ENCODE results near the gene TTBK1.

Gene TTBK1

GRCh38 chr6:43254846-43255245 lies 11.6 kb downstream of the TTBK1 start:
- Mint-ChIP-seq H3K27ac (no peak overlapping the region), H3K9me3 (no peaks in the 10 kb centered on the region), H3K36me3 (ENCODE audit: low read depth) (no peaks in the 10 kb centered on the region), H3K4me1 (ENCODE audit: low read depth) (peaks cover 19% of the 10 kb centered on the region), H3K4me3 (no peak overlapping the region), H3K27me3 (peaks cover 52% of the 10 kb centered on the region)
- intact Hi-C loops (cut with micrococcal nuclease), result no loop called here

DNA sequence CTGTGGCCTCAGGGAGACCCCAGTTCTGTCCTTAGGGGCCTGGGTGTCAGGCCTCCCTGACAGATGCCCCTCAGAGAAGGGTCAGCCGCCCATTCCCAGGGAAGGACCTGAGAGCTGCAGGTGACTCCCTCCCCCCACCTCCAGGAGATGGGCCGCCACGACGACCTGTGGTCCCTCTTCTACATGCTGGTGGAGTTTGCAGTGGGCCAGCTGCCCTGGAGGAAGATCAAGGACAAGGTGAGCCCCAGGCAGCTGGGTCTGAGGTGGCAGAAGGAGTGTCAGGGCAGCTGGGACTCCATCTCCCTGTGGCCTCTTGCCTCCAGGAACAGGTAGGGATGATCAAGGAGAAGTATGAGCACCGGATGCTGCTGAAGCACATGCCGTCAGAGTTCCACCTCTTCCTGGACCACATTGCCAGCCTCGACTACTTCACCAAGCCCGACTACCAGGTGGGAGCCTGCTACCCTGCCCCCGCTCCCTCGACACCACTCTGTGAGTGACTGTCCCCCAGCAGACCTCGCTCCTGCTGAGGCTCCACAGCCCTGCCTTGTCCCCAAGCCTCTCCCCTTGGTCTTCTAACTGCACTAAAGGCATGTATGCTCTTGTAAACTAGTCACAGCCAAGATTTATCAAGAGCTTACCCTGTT lies 12.2 kb downstream of the TTBK1 start:
- H3K4me1 Mint-ChIP-seq (ENCODE audit: low read depth), result peaks cover 19% of the 10 kb centered on the region
- H3K27ac Mint-ChIP-seq, result no peak overlapping the region
- H3K36me3 Mint-ChIP-seq (ENCODE audit: low read depth), result no peaks in the 10 kb centered on the region
- H3K9me3 Mint-ChIP-seq, result no peaks in the 10 kb centered on the region
- intact Hi-C loops (cut with micrococcal nuclease), result no loop called here
- peaks cover 51% of the 10 kb centered on the region for H3K27me3 Mint-ChIP-seq
- no peak overlapping the region for H3K4me3 Mint-ChIP-seq

DNA sequence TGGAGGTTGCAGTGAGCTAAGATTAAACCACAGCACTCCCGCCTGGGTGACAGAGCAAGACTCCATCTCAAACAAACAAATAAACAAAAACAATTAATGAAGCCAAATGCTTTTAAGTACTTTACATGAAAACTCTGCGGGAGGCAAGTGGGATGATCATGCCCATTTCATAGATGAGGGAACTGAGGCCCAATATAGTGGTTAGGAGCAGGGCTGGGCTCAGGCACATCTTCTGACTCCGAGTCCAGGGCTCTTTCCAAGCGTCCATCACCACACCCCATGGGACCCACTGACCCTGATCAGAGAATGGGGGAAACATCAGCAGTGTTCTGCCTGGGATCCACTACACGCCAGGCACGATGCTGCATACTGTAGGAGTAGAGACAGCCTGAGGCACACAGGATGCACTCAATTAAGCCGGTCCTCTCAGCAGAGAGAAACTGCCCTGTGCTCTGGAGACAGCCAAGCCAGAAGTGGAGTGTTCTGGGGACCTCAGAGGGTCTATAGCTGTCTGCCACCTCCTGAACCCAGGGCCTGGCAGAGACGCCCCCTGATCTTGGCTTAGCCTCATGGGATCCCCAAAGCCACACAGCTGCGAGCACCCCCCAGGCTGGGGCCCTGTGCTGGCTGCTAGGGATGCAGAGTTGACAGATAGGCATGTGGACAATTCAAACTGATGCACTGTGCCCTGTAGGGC lies 13.5 kb downstream of the TTBK1 start:
- no peaks in the 10 kb centered on the region for H3K36me3 Mint-ChIP-seq (ENCODE audit: low read depth)
- H3K4me3 Mint-ChIP-seq, result no peak overlapping the region
- intact Hi-C loops (cut with micrococcal nuclease), result no loop called here
- no peaks in the 10 kb centered on the region for H3K9me3 Mint-ChIP-seq
- H3K4me1 Mint-ChIP-seq (ENCODE audit: low read depth), result peaks cover 9% of the 10 kb centered on the region
- peaks cover 38% of the 10 kb centered on the region for H3K27me3 Mint-ChIP-seq
- H3K27ac Mint-ChIP-seq, result no peak overlapping the region

- H3K4me1 Mint-ChIP-seq (ENCODE audit: low read depth), result peaks cover 9% of the 10 kb centered on the region
- H3K27me3 Mint-ChIP-seq, result peaks cover 31% of the 10 kb centered on the region
- H3K27ac Mint-ChIP-seq, result no peak overlapping the region
- H3K36me3 Mint-ChIP-seq (ENCODE audit: low read depth), result no peaks in the 10 kb centered on the region
- intact Hi-C loops (cut with micrococcal nuclease), result no loop called here
- no peaks in the 10 kb centered on the region for H3K9me3 Mint-ChIP-seq
- H3K4me3 Mint-ChIP-seq, result no peak overlapping the region
Measured at GRCh38 chr6:43257367-43258145, 14.3 kb downstream of the TTBK1 start.

- intact Hi-C loops (cut with micrococcal nuclease), result no loop called here
- H3K27me3 Mint-ChIP-seq, result peaks cover 25% of the 10 kb centered on the region
- H3K36me3 Mint-ChIP-seq (ENCODE audit: low read depth), result no peaks in the 10 kb centered on the region
- peaks cover 9% of the 10 kb centered on the region for H3K4me1 Mint-ChIP-seq (ENCODE audit: low read depth)
- no peaks in the 10 kb centered on the region for H3K9me3 Mint-ChIP-seq
- no peak overlapping the region for H3K27ac Mint-ChIP-seq
- H3K4me3 Mint-ChIP-seq, result no peak overlapping the region
Measured at GRCh38 chr6:43258180-43258579, 14.9 kb downstream of the TTBK1 start.

DNA sequence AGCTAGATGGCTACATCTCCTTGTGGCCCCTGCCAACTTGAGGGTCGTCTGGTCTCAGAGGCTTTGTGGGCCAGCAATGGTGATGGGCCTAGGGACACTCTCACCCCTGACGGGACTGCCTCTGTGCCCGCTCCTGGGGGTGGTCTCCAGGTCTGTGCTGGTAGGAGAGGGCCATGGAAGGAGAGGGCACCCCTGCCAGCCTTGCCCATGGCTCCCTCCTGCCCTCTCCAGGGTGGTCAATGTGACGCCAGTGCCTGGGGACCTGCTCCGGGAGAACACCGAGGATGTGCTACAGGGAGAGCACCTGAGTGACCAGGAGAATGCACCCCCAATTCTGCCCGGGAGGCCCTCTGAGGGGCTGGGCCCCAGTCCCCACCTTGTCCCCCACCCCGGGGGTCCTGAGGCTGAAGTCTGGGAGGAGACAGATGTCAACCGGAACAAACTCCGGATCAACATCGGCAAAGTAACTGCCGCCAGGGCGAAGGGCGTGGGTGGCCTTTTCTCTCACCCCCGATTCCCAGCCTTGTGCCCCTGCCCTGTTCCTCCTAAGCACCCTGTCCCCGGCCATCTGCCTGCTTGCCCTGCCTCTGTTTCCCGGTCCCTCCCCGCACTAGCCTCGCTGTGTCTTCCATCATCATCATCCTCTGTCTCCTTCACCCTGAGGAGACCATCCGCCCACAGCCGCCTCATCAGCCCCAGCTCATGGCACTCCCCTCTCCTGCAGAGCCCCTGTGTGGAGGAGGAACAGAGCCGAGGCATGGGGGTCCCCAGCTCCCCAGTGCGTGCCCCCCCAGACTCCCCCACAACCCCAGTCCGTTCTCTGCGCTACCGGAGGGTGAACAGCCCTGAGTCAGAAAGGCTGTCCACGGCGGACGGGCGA lies 15.8 kb downstream of the TTBK1 start:
- H3K4me1 Mint-ChIP-seq (ENCODE audit: low read depth), result peaks cover 12% of the 10 kb centered on the region
- no peak overlapping the region for H3K27ac Mint-ChIP-seq
- intact Hi-C loops (cut with micrococcal nuclease), result no loop called here
- H3K27me3 Mint-ChIP-seq, result peaks cover 20% of the 10 kb centered on the region
- no peaks in the 10 kb centered on the region for H3K36me3 Mint-ChIP-seq (ENCODE audit: low read depth)
- H3K9me3 Mint-ChIP-seq, result no peaks in the 10 kb centered on the region
- H3K4me3 Mint-ChIP-seq, result no peak overlapping the region

- Mint-ChIP-seq H3K27me3 (peaks cover 15% of the 10 kb centered on the region), H3K4me3 (no peak overlapping the region), H3K27ac (no peak overlapping the region), H3K9me3 (no peaks in the 10 kb centered on the region), H3K4me1 (ENCODE audit: low read depth) (peaks cover 12% of the 10 kb centered on the region), H3K36me3 (ENCODE audit: low read depth) (no peaks in the 10 kb centered on the region)
- intact Hi-C loops (cut with micrococcal nuclease), result no loop called here
Measured at GRCh38 chr6:43260791-43261190, 17.5 kb downstream of the TTBK1 start.

DNA sequence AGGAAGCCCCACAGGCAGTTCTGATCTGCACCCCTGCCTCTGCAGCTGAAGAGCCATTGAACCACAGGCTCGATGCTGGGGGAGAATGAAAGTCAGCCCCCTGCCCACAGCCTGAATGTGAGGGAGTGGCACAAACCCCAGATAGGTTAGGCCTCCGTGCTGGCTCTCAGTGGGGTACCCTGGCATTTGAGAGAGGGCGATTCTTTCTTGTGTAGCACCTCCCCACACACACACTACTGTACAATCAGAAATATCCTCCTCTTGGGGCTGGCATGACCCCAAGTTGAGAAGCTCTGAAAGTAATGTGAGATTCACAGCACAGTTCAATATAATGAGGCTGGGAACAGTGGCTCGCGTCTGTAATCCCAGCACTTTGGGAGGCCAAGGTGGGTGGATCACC lies 17.9 kb downstream of the TTBK1 start:
- Mint-ChIP-seq H3K36me3 (ENCODE audit: low read depth) (no peaks in the 10 kb centered on the region), H3K27ac (no peak overlapping the region), H3K9me3 (no peaks in the 10 kb centered on the region), H3K4me1 (ENCODE audit: low read depth) (peaks cover 12% of the 10 kb centered on the region), H3K27me3 (peaks cover 14% of the 10 kb centered on the region), H3K4me3 (no peak overlapping the region)
- intact Hi-C loops (cut with micrococcal nuclease), result no loop called here

DNA sequence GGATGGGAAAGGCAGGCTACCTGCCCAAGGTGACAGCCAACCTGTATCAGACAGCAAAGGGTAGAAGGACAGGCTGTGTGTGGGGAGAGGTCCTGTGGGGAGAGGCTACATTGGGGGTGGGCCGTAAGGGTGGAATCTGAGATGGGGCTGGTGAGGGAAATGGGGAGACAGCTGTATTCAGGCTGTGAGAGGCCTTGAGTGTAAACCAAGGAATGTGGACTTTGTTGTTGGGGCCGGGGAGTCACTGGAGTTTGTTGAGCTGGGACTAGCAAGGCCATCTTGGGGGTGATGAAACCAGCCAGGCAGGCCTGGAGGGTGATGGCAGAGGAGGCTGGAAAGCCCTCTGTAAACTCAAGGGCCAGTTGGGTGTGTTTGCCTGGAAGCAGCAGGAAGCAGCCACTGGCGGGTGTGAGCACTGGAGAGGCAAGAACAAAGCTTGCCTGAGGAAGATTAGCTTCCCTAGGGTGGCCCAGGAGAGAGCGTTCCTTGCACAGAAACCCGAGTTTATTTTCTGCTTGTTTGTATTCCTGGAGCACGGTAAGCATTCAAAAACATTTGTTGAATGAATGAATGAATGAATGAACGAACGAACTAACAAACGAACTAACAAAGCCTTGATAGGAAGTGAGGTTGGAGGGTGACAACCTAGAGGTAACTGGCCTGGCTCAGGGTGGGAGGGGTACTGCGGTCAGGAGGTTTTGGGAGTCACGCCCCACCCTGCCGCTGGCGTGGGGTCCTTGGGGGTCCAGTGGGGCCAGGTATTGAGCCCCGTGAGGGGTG lies 18.9 kb downstream of the TTBK1 start:
- no peaks in the 10 kb centered on the region for H3K36me3 Mint-ChIP-seq (ENCODE audit: low read depth)
- intact Hi-C loops (cut with micrococcal nuclease), result loop anchor here (2.0 kb wide), 2 partner anchors 73 to 245 kb away; no protein-coding TSS in a partner anchor
- peaks cover 9% of the 10 kb centered on the region for H3K4me1 Mint-ChIP-seq (ENCODE audit: low read depth)
- no peak overlapping the region for H3K27ac Mint-ChIP-seq
- no peaks in the 10 kb centered on the region for H3K9me3 Mint-ChIP-seq
- no peak overlapping the region for H3K4me3 Mint-ChIP-seq
- peaks cover 15% of the 10 kb centered on the region for H3K27me3 Mint-ChIP-seq

DNA sequence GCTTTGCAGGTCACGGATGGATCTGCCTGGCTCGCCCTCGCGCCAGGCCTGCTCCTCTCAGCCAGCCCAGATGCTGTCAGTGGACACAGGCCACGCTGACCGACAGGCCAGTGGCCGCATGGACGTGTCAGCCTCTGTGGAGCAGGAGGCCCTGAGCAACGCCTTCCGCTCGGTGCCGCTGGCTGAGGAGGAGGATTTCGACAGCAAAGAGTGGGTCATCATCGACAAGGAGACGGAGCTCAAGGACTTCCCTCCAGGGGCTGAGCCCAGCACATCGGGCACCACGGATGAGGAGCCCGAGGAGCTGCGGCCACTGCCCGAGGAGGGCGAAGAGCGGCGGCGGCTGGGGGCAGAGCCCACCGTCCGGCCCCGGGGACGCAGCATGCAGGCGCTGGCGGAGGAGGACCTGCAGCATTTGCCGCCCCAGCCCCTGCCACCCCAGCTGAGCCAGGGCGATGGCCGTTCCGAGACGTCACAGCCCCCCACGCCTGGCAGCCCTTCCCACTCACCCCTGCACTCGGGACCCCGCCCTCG lies 19.6 kb downstream of the TTBK1 start:
- Mint-ChIP-seq H3K4me3 (no peak overlapping the region), H3K4me1 (ENCODE audit: low read depth) (peaks cover 4% of the 10 kb centered on the region), H3K9me3 (no peaks in the 10 kb centered on the region), H3K36me3 (ENCODE audit: low read depth) (no peaks in the 10 kb centered on the region), H3K27me3 (peaks cover 18% of the 10 kb centered on the region), H3K27ac (no peak overlapping the region)
- intact Hi-C loops (cut with micrococcal nuclease), result loop anchor here (1.0 to 2.0 kb wide), 3 partner anchors 72 to 244 kb away; no protein-coding TSS in a partner anchor

DNA sequence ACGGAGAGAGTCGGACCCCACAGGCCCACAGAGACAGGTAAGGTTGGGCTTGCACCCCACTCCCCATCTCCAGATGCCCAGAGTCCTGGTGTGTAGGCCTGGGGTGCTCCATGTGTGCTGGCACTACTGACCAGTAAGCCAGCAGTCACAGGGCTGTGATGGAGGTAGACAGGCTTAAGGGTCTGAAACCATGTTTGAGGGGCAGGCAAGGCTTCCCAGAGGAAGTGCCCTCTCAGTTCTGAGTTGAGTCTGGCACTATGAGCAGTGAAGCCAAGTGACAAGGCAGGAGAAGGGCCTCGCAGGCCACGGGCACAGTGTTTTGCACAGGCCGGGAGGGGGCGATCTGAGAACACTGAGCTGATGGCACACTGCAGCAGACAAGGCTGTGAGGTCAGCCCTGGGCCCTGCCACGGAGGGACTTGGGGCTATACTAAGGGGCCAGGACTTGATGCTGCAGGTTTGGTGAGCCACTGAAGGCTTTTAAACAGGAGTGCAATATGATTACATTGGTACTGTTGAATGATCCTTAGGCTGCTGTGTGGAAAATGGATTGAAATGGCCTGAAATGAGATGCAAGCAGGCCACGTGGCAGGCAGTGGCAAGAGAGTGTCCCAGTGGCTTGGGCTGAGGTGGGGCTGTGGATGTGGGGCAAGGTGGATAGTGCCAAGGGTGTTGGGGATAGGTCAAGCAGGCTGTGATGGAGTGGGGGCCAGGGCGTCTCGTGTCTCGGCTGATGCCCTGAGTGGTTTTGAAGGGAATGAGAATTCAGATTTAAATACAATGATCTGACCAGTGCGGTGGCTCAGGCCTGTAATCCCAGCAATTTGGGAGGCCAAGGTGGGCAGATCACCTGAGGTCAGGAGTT lies 20.3 kb downstream of the TTBK1 start:
- H3K4me1 Mint-ChIP-seq (ENCODE audit: low read depth), result peaks cover 7% of the 10 kb centered on the region
- intact Hi-C loops (cut with micrococcal nuclease), result loop anchor here (1.0 to 2.0 kb wide), 3 partner anchors 71 to 243 kb away; no protein-coding TSS in a partner anchor
- H3K27ac Mint-ChIP-seq, result no peak overlapping the region
- H3K9me3 Mint-ChIP-seq, result no peaks in the 10 kb centered on the region
- no peaks in the 10 kb centered on the region for H3K36me3 Mint-ChIP-seq (ENCODE audit: low read depth)
- H3K27me3 Mint-ChIP-seq, result peaks cover 22% of the 10 kb centered on the region
- H3K4me3 Mint-ChIP-seq, result no peak overlapping the region

GRCh38 chr6:43264599-43265145 lies 21.4 kb downstream of the TTBK1 start:
- no peak overlapping the region for H3K27ac Mint-ChIP-seq
- H3K4me1 Mint-ChIP-seq (ENCODE audit: low read depth), result peaks cover 19% of the 10 kb centered on the region
- H3K27me3 Mint-ChIP-seq, result peaks cover 31% of the 10 kb centered on the region
- H3K4me3 Mint-ChIP-seq, result no peak overlapping the region
- no peaks in the 10 kb centered on the region for H3K36me3 Mint-ChIP-seq (ENCODE audit: low read depth)
- intact Hi-C loops (cut with micrococcal nuclease), result no loop called here
- H3K9me3 Mint-ChIP-seq, result no peaks in the 10 kb centered on the region

All from dendritic cell treated with granulocyte-macrophage colony-stimulating factor and Interleukin-4, amounts not matched to agents 40 ng/mL and 50 ng/mL, for 4 days (primary cell).